ENCODE data around the gene SERGEF. TPM values are rescaled to one million over a fixed set of nuclear protein-coding genes. Genes with fewer than 3 reads are reported as not detected.
A peak's percentile ranks its signal among the peaks of the same experiment; 100 is the strongest.

The SERGEF gene
- total and polyA plus RNA-seq, 2 of the 13 experiments (the other 11 are each of a cell fraction or from before 2014, with no cell fraction given): 54.5 to 114 TPM

GRCh38 chr11:17760102-17761029 lies 252.5 kb downstream of the SERGEF start (continued):
- TF ChIP-seq ZNF318 (CRISPR knock-in tag; IDR thresholded peaks at IDR 0.05) (no peak), KDM5A (IDR thresholded peaks at IDR 0.05; ENCODE audit: borderline replicate concordance, low read length) (no peak), NR2F6 (IDR thresholded peaks at IDR 0.05) (no peak), NR2F6 (CRISPR knock-in tag; IDR thresholded peaks at IDR 0.05) (peak; percentile 56), KMT2B (CRISPR knock-in tag; IDR thresholded peaks at IDR 0.05) (no peak), ZNF337 (CRISPR knock-in tag; IDR thresholded peaks at IDR 0.05; ENCODE audit: borderline replicate concordance, low read depth) (no peak), ZNF850 (CRISPR knock-in tag; conservative IDR thresholded peaks at IDR 0.05) (no peak), ZNF460 (CRISPR knock-in tag; IDR thresholded peaks at IDR 0.05; ENCODE audit: borderline replicate concordance) (no peak), JDP2 (CRISPR knock-in tag; IDR thresholded peaks at IDR 0.05; ENCODE audit: borderline replicate concordance) (no peak), ZEB1 (IDR thresholded peaks at IDR 0.05; ENCODE audit: insufficient replicate concordance, low read depth) (no peak)
